Stimulated activated naive B cell treated with anti-CD40 and anti-IgM and Interleukin-4, amounts not matched to agents 10 μg/mL and 1 μg/mL and 100 μg/mL, for 72 hours (primary cell): ENCODE data around the gene ALOX5.
"Not testable (repeated sequence)": the region's sequence is repeated elsewhere in the genome, so short reads cannot be mapped to it uniquely, and the experiment has no call there.

ENCODE experiments used
- ATAC-seq, 2 donors: fragments of 150-1000 bp; cut with Tn5 transposase; replicated peaks; 2 replicates each; pipeline ENCODE4 v1.10.0; 2021; ENCODE audit warnings: moderate library complexity in 1 of 2
- DNase-seq: peaks from one replicate; pipeline ENCODE4 v3.0.0; 2021
- H3K27ac Mint-ChIP-seq: one replicate; pipeline ENCODE4 v1.8.0; 2022; ENCODE audit warnings: mild to moderate bottlenecking, mixed read lengths
- H3K27me3 Mint-ChIP-seq, 2 donors: one replicate each; pipeline ENCODE4 v1.8.0; 2022; ENCODE audit warnings: mixed read lengths in 2 of 2
- H3K36me3 Mint-ChIP-seq, 2 donors: one replicate each; pipeline ENCODE4 v1.8.0; 2022; ENCODE audit warnings: mixed read lengths in 2 of 2, mild to moderate bottlenecking in 1 of 2
- H3K4me1 Mint-ChIP-seq, 2 donors: one replicate each; pipeline ENCODE4 v1.8.0; 2022; ENCODE audit warnings: mixed read lengths in 2 of 2, mild to moderate bottlenecking in 1 of 2
- H3K4me3 Mint-ChIP-seq, 2 donors: one replicate each; pipeline ENCODE4 v1.8.0; 2022; ENCODE audit warnings: mild to moderate bottlenecking in 2 of 2, mixed read lengths in 2 of 2, moderate library complexity in 1 of 2
- H3K9me3 Mint-ChIP-seq, 2 donors: one replicate each; pipeline ENCODE4 v1.8.0; 2022; ENCODE audit warnings: mixed read lengths in 2 of 2, mild to moderate bottlenecking in 1 of 2

Gene ALOX5

GRCh38 chr10:45379891-45380540 lies 6.0 kb downstream of the ALOX5 start:
- Mint-ChIP-seq H3K4me1 (peaks cover 41 to 78% of the 10 kb centered on the region in 2 donors), H3K4me3 (peak overlapping the region; percentile 10 to 30), H3K36me3 (peaks cover 13 to 28% of the 10 kb centered on the region in 2 donors), H3K27me3 (no peaks in the 10 kb centered on the region), H3K27ac (peak overlapping the region; percentile 92), H3K9me3 (no peaks in the 10 kb centered on the region)
- ATAC-seq, result peak; percentile 40 to 49
- DNase-seq, result no peak

- no peak for ATAC-seq
- peak overlapping the region; percentile 42 for H3K27ac Mint-ChIP-seq
- H3K4me3 Mint-ChIP-seq, result no peak overlapping the region
- no peak for DNase-seq
- no peaks in the 10 kb centered on the region for H3K27me3 Mint-ChIP-seq
- H3K4me1 Mint-ChIP-seq, result peaks cover 32 to 68% of the 10 kb centered on the region in 2 donors
- peaks cover 22 to 38% of the 10 kb centered on the region in 2 donors for H3K36me3 Mint-ChIP-seq
- H3K9me3 Mint-ChIP-seq, result no peaks in the 10 kb centered on the region
Observed at GRCh38 chr10:45380903-45381620, 7.0 kb downstream of the ALOX5 start.

- Mint-ChIP-seq H3K36me3 (peaks cover 27 to 42% of the 10 kb centered on the region in 2 donors), H3K27me3 (no peaks in the 10 kb centered on the region), H3K27ac (no peak overlapping the region), H3K4me1 (peaks cover 23 to 53% of the 10 kb centered on the region in 2 donors), H3K9me3 (no peaks in the 10 kb centered on the region), H3K4me3 (no peak overlapping the region)
- no peak for ATAC-seq
- DNase-seq, result no peak
Observed at GRCh38 chr10:45382591-45382990, 8.6 kb downstream of the ALOX5 start.

- Mint-ChIP-seq H3K9me3 (peaks cover 0 to under 1% of the 10 kb centered on the region in 2 donors), H3K36me3 (peaks cover 37 to 48% of the 10 kb centered on the region in 2 donors), H3K4me3 (no peak overlapping the region), H3K27ac (no peak overlapping the region), H3K27me3 (no peaks in the 10 kb centered on the region), H3K4me1 (peaks cover 11 to 43% of the 10 kb centered on the region in 2 donors)
- ATAC-seq, result no peak
- DNase-seq, result no peak
Observed at GRCh38 chr10:45383682-45384330, 9.8 kb downstream of the ALOX5 start.

GRCh38 chr10:45386657-45387056 lies 12.6 kb downstream of the ALOX5 start:
- peaks cover 53 to 64% of the 10 kb centered on the region in 2 donors for H3K36me3 Mint-ChIP-seq
- ATAC-seq, result no peak
- H3K4me3 Mint-ChIP-seq, result no peak overlapping the region
- no peak for DNase-seq
- H3K27ac Mint-ChIP-seq, result no peak overlapping the region
- H3K27me3 Mint-ChIP-seq, result no peaks in the 10 kb centered on the region
- H3K4me1 Mint-ChIP-seq, result peaks cover 4 to 22% of the 10 kb centered on the region in 2 donors
- peaks cover 0 to 5% of the 10 kb centered on the region in 2 donors for H3K9me3 Mint-ChIP-seq

GRCh38 chr10:45387096-45387893 lies 13.3 kb downstream of the ALOX5 start:
- Mint-ChIP-seq H3K9me3 (peaks cover 0 to 5% of the 10 kb centered on the region in 2 donors), H3K27me3 (no peaks in the 10 kb centered on the region), H3K36me3 (peaks cover 53 to 62% of the 10 kb centered on the region in 2 donors), H3K4me3 (no peak overlapping the region), H3K4me1 (peaks cover 4 to 17% of the 10 kb centered on the region in 2 donors), H3K27ac (no peak overlapping the region)
- ATAC-seq (no peak), DNase-seq (no peak)

- H3K27me3 Mint-ChIP-seq, H3K9me3 Mint-ChIP-seq, H3K4me3 Mint-ChIP-seq, H3K27ac Mint-ChIP-seq, H3K4me1 Mint-ChIP-seq, DNase-seq, ATAC-seq: not testable (repeated sequence)
- H3K36me3 Mint-ChIP-seq, result peaks cover 60 to 70% of the 10 kb centered on the region in 2 donors
Observed at GRCh38 chr10:45389671-45390070, 15.7 kb downstream of the ALOX5 start.

- not testable (repeated sequence) for DNase-seq, H3K27ac Mint-ChIP-seq, H3K4me3 Mint-ChIP-seq, H3K27me3 Mint-ChIP-seq, H3K4me1 Mint-ChIP-seq, ATAC-seq
- H3K9me3 Mint-ChIP-seq, result peaks cover 6 to 11% of the 10 kb centered on the region in 2 donors
- peaks cover 62 to 74% of the 10 kb centered on the region in 2 donors for H3K36me3 Mint-ChIP-seq
Observed at GRCh38 chr10:45391636-45392035, 17.6 kb downstream of the ALOX5 start.

GRCh38 chr10:45395554-45395953 lies 21.5 kb downstream of the ALOX5 start:
- DNase-seq (no peak), ATAC-seq (no peak)
- H3K9me3 Mint-ChIP-seq, result peaks cover 6 to 7% of the 10 kb centered on the region in 2 donors
- peaks cover 3 to 19% of the 10 kb centered on the region in 2 donors for H3K4me1 Mint-ChIP-seq
- no peaks in the 10 kb centered on the region for H3K27me3 Mint-ChIP-seq
- no peak overlapping the region for H3K27ac Mint-ChIP-seq
- no peak overlapping the region for H3K4me3 Mint-ChIP-seq
- peaks cover 60 to 75% of the 10 kb centered on the region in 2 donors for H3K36me3 Mint-ChIP-seq

- H3K9me3 Mint-ChIP-seq, result peaks cover 6% of the 10 kb centered on the region in 2 donors
- no peak overlapping the region for H3K4me3 Mint-ChIP-seq
- DNase-seq, result no peak
- no peak overlapping the region for H3K27ac Mint-ChIP-seq
- H3K27me3 Mint-ChIP-seq, result no peaks in the 10 kb centered on the region
- no peak for ATAC-seq
- H3K36me3 Mint-ChIP-seq, result peaks cover 53 to 75% of the 10 kb centered on the region in 2 donors
- H3K4me1 Mint-ChIP-seq, result peaks cover 17 to 39% of the 10 kb centered on the region in 2 donors
Observed at GRCh38 chr10:45398595-45398994, 24.6 kb downstream of the ALOX5 start.

- H3K9me3 Mint-ChIP-seq, result peaks cover 5 to 6% of the 10 kb centered on the region in 2 donors
- peaks cover 22 to 44% of the 10 kb centered on the region in 2 donors for H3K4me1 Mint-ChIP-seq
- H3K36me3 Mint-ChIP-seq, result peaks cover 50 to 74% of the 10 kb centered on the region in 2 donors
- H3K4me3 Mint-ChIP-seq, result no peak overlapping the region
- DNase-seq, result no peak
- peak overlapping the region; percentile 60 for H3K27ac Mint-ChIP-seq
- no peaks in the 10 kb centered on the region for H3K27me3 Mint-ChIP-seq
- ATAC-seq, result no peak
Observed at GRCh38 chr10:45399113-45399512, 25.1 kb downstream of the ALOX5 start.

- H3K36me3 Mint-ChIP-seq, result peaks cover 39 to 60% of the 10 kb centered on the region in 2 donors
- no peak for ATAC-seq
- H3K27me3 Mint-ChIP-seq, result no peaks in the 10 kb centered on the region
- H3K9me3 Mint-ChIP-seq, result no peaks in the 10 kb centered on the region
- no peak for DNase-seq
- H3K4me3 Mint-ChIP-seq, result no peak overlapping the region
- peaks cover 34 to 70% of the 10 kb centered on the region in 2 donors for H3K4me1 Mint-ChIP-seq
- H3K27ac Mint-ChIP-seq, result no peak overlapping the region
Observed at GRCh38 chr10:45403151-45403550, 29.1 kb downstream of the ALOX5 start.

- peak overlapping the region in 1 of 2 donors; percentile 43 for H3K4me3 Mint-ChIP-seq
- peak overlapping the region; percentile 65 for H3K27ac Mint-ChIP-seq
- H3K9me3 Mint-ChIP-seq, result no peaks in the 10 kb centered on the region
- peak; percentile 47 for DNase-seq
- peaks cover 32 to 56% of the 10 kb centered on the region in 2 donors for H3K36me3 Mint-ChIP-seq
- H3K4me1 Mint-ChIP-seq, result peaks cover 40 to 74% of the 10 kb centered on the region in 2 donors
- peak; percentile 99 for ATAC-seq
- no peaks in the 10 kb centered on the region for H3K27me3 Mint-ChIP-seq
Observed at GRCh38 chr10:45404087-45404769, 30.2 kb downstream of the ALOX5 start.
